Measurements from ENCODE around the gene DFFB.

The DFFB gene

DNA sequence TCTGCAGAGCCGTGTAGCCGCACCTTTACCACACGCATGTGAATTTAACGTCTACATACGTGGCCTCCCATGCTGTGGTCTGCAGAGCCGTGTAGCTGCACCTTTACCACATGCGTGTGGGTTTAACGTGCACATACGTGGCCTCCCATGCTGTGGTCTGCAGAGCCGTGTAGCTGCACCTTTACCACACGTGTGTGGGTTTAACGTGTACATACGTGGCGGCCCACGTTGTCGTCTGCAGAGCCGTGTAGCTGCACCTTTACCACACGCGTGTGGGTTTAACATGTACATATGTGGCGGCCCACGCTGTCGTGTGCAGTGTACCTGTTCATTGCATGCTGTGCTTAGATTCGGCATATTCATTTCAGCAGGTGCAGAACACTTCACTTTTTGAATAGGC is 17.5 kb downstream of the DFFB start:
- no peak for TF ChIP-seq RAD21 (IDR thresholded peaks at IDR 0.05; ENCODE audit: low read depth)
- no peak for TF ChIP-seq NFIC (IDR thresholded peaks at IDR 0.05)
- no peak for TF ChIP-seq YY1 (IDR thresholded peaks at IDR 0.05; ENCODE audit: low read depth)
- TF ChIP-seq, protein P1, sequence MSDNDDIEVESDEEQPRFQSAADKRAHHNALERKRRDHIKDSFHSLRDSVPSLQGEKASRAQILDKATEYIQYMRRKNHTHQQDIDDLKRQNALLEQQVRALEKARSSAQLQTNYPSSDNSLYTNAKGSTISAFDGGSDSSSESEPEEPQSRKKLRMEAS (IDR thresholded peaks at IDR 0.05) = no peak
- no peak for TF ChIP-seq TEAD4 (IDR thresholded peaks at IDR 0.05)
- no peak for TF ChIP-seq EP300 (IDR thresholded peaks at IDR 0.05; ENCODE audit: borderline replicate concordance)
- TF ChIP-seq TAF1 (IDR thresholded peaks at IDR 0.05; ENCODE audit: low read depth) = no peak
- no peak for TF ChIP-seq CEBPB (IDR thresholded peaks at IDR 0.05)
- TF ChIP-seq, protein P2, sequence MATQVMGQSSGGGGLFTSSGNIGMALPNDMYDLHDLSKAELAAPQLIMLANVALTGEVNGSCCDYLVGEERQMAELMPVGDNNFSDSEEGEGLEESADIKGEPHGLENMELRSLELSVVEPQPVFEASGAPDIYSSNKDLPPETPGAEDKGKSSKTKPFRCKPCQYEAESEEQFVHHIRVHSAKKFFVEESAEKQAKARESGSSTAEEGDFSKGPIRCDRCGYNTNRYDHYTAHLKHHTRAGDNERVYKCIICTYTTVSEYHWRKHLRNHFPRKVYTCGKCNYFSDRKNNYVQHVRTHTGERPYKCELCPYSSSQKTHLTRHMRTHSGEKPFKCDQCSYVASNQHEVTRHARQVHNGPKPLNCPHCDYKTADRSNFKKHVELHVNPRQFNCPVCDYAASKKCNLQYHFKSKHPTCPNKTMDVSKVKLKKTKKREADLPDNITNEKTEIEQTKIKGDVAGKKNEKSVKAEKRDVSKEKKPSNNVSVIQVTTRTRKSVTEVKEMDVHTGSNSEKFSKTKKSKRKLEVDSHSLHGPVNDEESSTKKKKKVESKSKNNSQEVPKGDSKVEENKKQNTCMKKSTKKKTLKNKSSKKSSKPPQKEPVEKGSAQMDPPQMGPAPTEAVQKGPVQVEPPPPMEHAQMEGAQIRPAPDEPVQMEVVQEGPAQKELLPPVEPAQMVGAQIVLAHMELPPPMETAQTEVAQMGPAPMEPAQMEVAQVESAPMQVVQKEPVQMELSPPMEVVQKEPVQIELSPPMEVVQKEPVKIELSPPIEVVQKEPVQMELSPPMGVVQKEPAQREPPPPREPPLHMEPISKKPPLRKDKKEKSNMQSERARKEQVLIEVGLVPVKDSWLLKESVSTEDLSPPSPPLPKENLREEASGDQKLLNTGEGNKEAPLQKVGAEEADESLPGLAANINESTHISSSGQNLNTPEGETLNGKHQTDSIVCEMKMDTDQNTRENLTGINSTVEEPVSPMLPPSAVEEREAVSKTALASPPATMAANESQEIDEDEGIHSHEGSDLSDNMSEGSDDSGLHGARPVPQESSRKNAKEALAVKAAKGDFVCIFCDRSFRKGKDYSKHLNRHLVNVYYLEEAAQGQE (IDR thresholded peaks at IDR 0.05; ENCODE audit: low read depth) = no peak
- TF ChIP-seq, protein P3, sequence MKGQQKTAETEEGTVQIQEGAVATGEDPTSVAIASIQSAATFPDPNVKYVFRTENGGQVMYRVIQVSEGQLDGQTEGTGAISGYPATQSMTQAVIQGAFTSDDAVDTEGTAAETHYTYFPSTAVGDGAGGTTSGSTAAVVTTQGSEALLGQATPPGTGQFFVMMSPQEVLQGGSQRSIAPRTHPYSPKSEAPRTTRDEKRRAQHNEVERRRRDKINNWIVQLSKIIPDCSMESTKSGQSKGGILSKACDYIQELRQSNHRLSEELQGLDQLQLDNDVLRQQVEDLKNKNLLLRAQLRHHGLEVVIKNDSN (IDR thresholded peaks at IDR 0.05) = no peak
- TF ChIP-seq ZBTB7A (IDR thresholded peaks at IDR 0.05; ENCODE audit: low read depth) = no peak
- no peak for TF ChIP-seq TCF12 (IDR thresholded peaks at IDR 0.05; ENCODE audit: low read depth)

DNA sequence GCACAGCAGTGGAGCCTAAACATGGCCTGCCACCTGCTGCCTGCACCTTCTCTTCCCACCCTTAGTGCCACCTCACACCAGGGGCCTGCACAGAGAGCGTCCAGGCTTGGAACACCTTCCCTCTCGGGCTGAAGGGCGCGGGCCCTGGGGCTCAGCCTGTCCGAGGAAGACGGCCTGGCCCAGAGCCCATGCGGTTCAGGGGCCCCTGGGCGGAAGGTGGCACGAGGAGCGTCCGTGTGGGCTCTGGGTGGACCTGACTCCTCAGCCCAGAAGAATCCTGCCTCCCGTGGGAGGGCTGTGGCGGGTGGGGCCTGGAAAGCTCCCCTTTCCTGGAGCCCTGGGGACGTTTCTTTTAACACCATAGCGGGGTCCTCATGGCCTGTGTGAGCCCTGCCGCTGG is 19.4 kb downstream of the DFFB start:
- TF ChIP-seq RAD21 (IDR thresholded peaks at IDR 0.05; ENCODE audit: low read depth) = no peak
- no peak for TF ChIP-seq TCF12 (IDR thresholded peaks at IDR 0.05; ENCODE audit: low read depth)
- TF ChIP-seq CREB1 (IDR thresholded peaks at IDR 0.05; ENCODE audit: low read depth) = no peak
- TF ChIP-seq, protein P3 (IDR thresholded peaks at IDR 0.05) = no peak
- no peak for TF ChIP-seq ZBTB7A (IDR thresholded peaks at IDR 0.05; ENCODE audit: low read depth)
- TF ChIP-seq CEBPB (IDR thresholded peaks at IDR 0.05) = no peak
- no peak for TF ChIP-seq EP300 (IDR thresholded peaks at IDR 0.05; ENCODE audit: borderline replicate concordance)
- TF ChIP-seq, protein P2 (IDR thresholded peaks at IDR 0.05; ENCODE audit: low read depth) = no peak
- TF ChIP-seq NFIC (IDR thresholded peaks at IDR 0.05) = no peak
- TF ChIP-seq YY1 (IDR thresholded peaks at IDR 0.05; ENCODE audit: low read depth) = no peak
- TF ChIP-seq TEAD4 (IDR thresholded peaks at IDR 0.05) = no peak
- TF ChIP-seq FOXM1 (IDR thresholded peaks at IDR 0.05; ENCODE audit: borderline replicate concordance, low read depth) = no peak
- TF ChIP-seq, protein P1 (IDR thresholded peaks at IDR 0.05) = no peak
- no peak for TF ChIP-seq TAF1 (IDR thresholded peaks at IDR 0.05; ENCODE audit: low read depth)
- TF ChIP-seq EGR1 (IDR thresholded peaks at IDR 0.05) = no peak

DNA sequence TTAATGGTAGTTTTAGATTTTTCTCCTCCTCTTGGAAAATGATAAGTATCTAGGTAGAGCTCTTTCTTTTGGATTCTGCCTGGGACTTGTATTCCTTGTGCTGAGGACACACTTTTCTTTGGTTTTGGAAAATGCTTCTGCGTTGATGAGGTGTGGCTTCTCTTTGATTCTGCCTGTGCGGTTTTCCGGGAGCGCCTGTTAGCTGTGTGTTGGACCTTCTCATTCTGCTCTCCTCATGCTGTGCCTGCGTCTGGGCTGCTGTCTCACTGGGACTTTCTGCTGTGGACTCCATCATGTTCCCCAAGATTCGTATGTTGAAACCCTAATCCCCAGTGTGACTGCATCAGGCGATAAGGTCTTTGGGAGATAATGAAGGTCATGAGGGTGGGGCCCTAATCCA is 21.8 kb downstream of the DFFB start:
- TF ChIP-seq CREB1 (IDR thresholded peaks at IDR 0.05; ENCODE audit: low read depth) (no peak), TAF1 (IDR thresholded peaks at IDR 0.05; ENCODE audit: low read depth) (no peak), YY1 (IDR thresholded peaks at IDR 0.05; ENCODE audit: low read depth) (no peak), EGR1 (IDR thresholded peaks at IDR 0.05) (no peak), TCF12 (IDR thresholded peaks at IDR 0.05; ENCODE audit: low read depth) (no peak), FOXM1 (IDR thresholded peaks at IDR 0.05; ENCODE audit: borderline replicate concordance, low read depth) (no peak), CEBPB (IDR thresholded peaks at IDR 0.05) (no peak), TEAD4 (IDR thresholded peaks at IDR 0.05) (no peak), EP300 (IDR thresholded peaks at IDR 0.05; ENCODE audit: borderline replicate concordance) (no peak)
- TF ChIP-seq, protein P3 (IDR thresholded peaks at IDR 0.05) = no peak
- TF ChIP-seq, protein P1 (IDR thresholded peaks at IDR 0.05) = no peak

DNA sequence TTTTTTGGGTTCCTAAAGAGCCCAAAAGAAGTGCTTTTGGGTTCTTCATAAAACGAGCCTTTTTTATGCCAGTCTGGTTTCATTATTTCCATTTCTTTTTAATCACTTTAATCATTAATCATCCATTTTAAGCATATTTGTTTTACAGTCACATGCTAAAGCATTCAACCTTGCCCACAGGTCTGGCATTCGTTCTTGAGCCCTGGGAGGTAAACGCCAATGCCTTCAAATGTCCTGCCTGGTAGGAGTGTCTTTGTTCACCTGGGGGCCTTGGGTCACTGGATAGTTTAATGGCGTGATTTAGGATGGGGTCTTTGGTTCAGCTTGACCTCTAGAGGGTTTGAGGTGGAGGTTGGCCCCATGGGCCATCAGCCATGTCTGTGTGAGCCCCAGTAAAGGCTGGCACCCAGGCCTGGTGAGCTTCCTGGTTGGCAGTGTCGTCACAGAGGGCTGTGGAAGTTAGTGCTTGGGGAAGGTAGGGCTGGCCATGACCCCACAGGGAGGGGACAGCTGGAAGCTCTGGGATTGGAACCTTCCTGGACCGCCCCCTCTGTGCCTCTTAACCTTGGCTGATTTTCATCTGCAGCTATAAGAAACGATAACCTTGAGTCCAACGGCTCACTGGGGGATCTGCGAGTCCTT is 22.6 kb downstream of the DFFB start:
- TF ChIP-seq ZBTB7A (IDR thresholded peaks at IDR 0.05; ENCODE audit: low read depth) (no peak), EGR1 (IDR thresholded peaks at IDR 0.05) (no peak), NFIC (IDR thresholded peaks at IDR 0.05) (no peak), TCF12 (IDR thresholded peaks at IDR 0.05; ENCODE audit: low read depth) (no peak), TAF1 (IDR thresholded peaks at IDR 0.05; ENCODE audit: low read depth) (no peak), FOXM1 (IDR thresholded peaks at IDR 0.05; ENCODE audit: borderline replicate concordance, low read depth) (no peak), CEBPB (IDR thresholded peaks at IDR 0.05) (no peak), EP300 (IDR thresholded peaks at IDR 0.05; ENCODE audit: borderline replicate concordance) (no peak)
- TF ChIP-seq, protein P3 (IDR thresholded peaks at IDR 0.05) = no peak
- TF ChIP-seq, protein P1 (IDR thresholded peaks at IDR 0.05) = no peak
